ENCODE results near the gene CSRP1. TPM values are rescaled to one million over a fixed set of nuclear protein-coding genes. Genes with fewer than 3 reads are reported as not detected.
A peak's percentile ranks its signal among the peaks of the same experiment; 100 is the strongest.
"Not testable (repeated sequence)": the region's sequence is repeated elsewhere in the genome, so short reads cannot be mapped to it uniquely, and the experiment has no call there.

Gene CSRP1
- total and polyA plus RNA-seq, 2 donors = 39.7 to 170 TPM

GRCh38 chr1:201551096-201551495 is 44.2 kb upstream of the CSRP1 start:
- H3K27me3 ChIP-seq (ENCODE audit: control insufficient read depth in 2 of 2, insufficient read depth in 1 of 2, low read length in 1 of 2) = peaks cover 0 to 3% of the 10 kb centered on the region in 2 donors
- 98% methylated on average over 3 of the region's 3 CpGs for WGBS
- H3K4me3 ChIP-seq (ENCODE audit: low read length in 2 of 2) = no peak overlapping the region
- H3K4me1 ChIP-seq (ENCODE audit: control insufficient read depth in 2 of 2, insufficient read depth in 2 of 2, low read length in 2 of 2) = peaks cover 0 to 2% of the 10 kb centered on the region in 2 donors
- DNase-seq (ENCODE audit: low read depth in 6 of 9, low spot score in 9 of 9) = no peak
- H3K36me3 ChIP-seq (ENCODE audit: control insufficient read depth in 2 of 2, insufficient read depth in 2 of 2, low read length in 1 of 2) = no peaks in the 10 kb centered on the region
- no peak overlapping the region for H3K27ac ChIP-seq (ENCODE audit: low read depth in 1 of 2, low read length in 1 of 2)
- H3K9me3 ChIP-seq (ENCODE audit: control insufficient read depth in 2 of 2, insufficient read depth in 1 of 2, low read length in 1 of 2) = no peaks in the 10 kb centered on the region

GRCh38 chr1:201549522-201549921 is 42.6 kb upstream of the CSRP1 start:
- H3K27ac ChIP-seq (ENCODE audit: low read depth in 1 of 2, low read length in 1 of 2); H3K36me3 ChIP-seq (ENCODE audit: control insufficient read depth in 2 of 2, insufficient read depth in 2 of 2, low read length in 1 of 2); DNase-seq (ENCODE audit: low read depth in 6 of 9, low spot score in 9 of 9); H3K9me3 ChIP-seq (ENCODE audit: control insufficient read depth in 2 of 2, insufficient read depth in 1 of 2, low read length in 1 of 2); H3K27me3 ChIP-seq (ENCODE audit: control insufficient read depth in 2 of 2, insufficient read depth in 1 of 2, low read length in 1 of 2); H3K4me1 ChIP-seq (ENCODE audit: control insufficient read depth in 2 of 2, insufficient read depth in 2 of 2, low read length in 2 of 2); H3K4me3 ChIP-seq (ENCODE audit: low read length in 2 of 2): not testable (repeated sequence)
- WGBS = 97% methylated on average over 5 of the region's 5 CpGs

- Histone ChIP-seq H3K36me3 (ENCODE audit: control insufficient read depth in 2 of 2, insufficient read depth in 2 of 2, low read length in 1 of 2) (no peaks in the 10 kb centered on the region), H3K4me3 (ENCODE audit: low read length in 2 of 2) (no peak overlapping the region), H3K27me3 (ENCODE audit: control insufficient read depth in 2 of 2, insufficient read depth in 1 of 2, low read length in 1 of 2) (peaks cover 6 to 19% of the 10 kb centered on the region in 2 donors), H3K27ac (ENCODE audit: low read depth in 1 of 2, low read length in 1 of 2) (no peak overlapping the region), H3K4me1 (ENCODE audit: control insufficient read depth in 2 of 2, insufficient read depth in 2 of 2, low read length in 2 of 2) (no peaks in the 10 kb centered on the region), H3K9me3 (ENCODE audit: control insufficient read depth in 2 of 2, insufficient read depth in 1 of 2, low read length in 1 of 2) (no peaks in the 10 kb centered on the region)
- WGBS = 46% methylated on average over 9 of the region's 9 CpGs
- no peak for DNase-seq (ENCODE audit: low read depth in 6 of 9, low spot score in 9 of 9)
Observed at GRCh38 chr1:201545851-201546492, 39.0 kb upstream of the CSRP1 start.

- Histone ChIP-seq H3K9me3 (ENCODE audit: control insufficient read depth in 2 of 2, insufficient read depth in 1 of 2, low read length in 1 of 2) (no peaks in the 10 kb centered on the region), H3K27ac (ENCODE audit: low read depth in 1 of 2, low read length in 1 of 2) (no peak overlapping the region), H3K36me3 (ENCODE audit: control insufficient read depth in 2 of 2, insufficient read depth in 2 of 2, low read length in 1 of 2) (no peaks in the 10 kb centered on the region), H3K27me3 (ENCODE audit: control insufficient read depth in 2 of 2, insufficient read depth in 1 of 2, low read length in 1 of 2) (peaks cover 19 to 32% of the 10 kb centered on the region in 2 donors), H3K4me1 (ENCODE audit: control insufficient read depth in 2 of 2, insufficient read depth in 2 of 2, low read length in 2 of 2) (peaks cover 2 to 7% of the 10 kb centered on the region in 2 donors), H3K4me3 (ENCODE audit: low read length in 2 of 2) (no peak overlapping the region)
- DNase-seq (ENCODE audit: low read depth in 6 of 9, low spot score in 9 of 9) = no peak
- WGBS = 97% methylated on average over 3 of the region's 3 CpGs
Observed at GRCh38 chr1:201544710-201545109, 37.8 kb upstream of the CSRP1 start.

- Histone ChIP-seq H3K27me3 (ENCODE audit: control insufficient read depth in 2 of 2, insufficient read depth in 1 of 2, low read length in 1 of 2) (peaks cover 25 to 38% of the 10 kb centered on the region in 2 donors), H3K4me3 (ENCODE audit: low read length in 2 of 2) (no peak overlapping the region), H3K27ac (ENCODE audit: low read depth in 1 of 2, low read length in 1 of 2) (no peak overlapping the region), H3K36me3 (ENCODE audit: control insufficient read depth in 2 of 2, insufficient read depth in 2 of 2, low read length in 1 of 2) (no peaks in the 10 kb centered on the region), H3K4me1 (ENCODE audit: control insufficient read depth in 2 of 2, insufficient read depth in 2 of 2, low read length in 2 of 2) (peaks cover 9 to 12% of the 10 kb centered on the region in 2 donors), H3K9me3 (ENCODE audit: control insufficient read depth in 2 of 2, insufficient read depth in 1 of 2, low read length in 1 of 2) (no peaks in the 10 kb centered on the region)
- WGBS = 92% methylated on average over 7 of the region's 7 CpGs
- DNase-seq (ENCODE audit: low read depth in 6 of 9, low spot score in 9 of 9) = no peak
Observed at GRCh38 chr1:201543871-201544642, 37.1 kb upstream of the CSRP1 start.

- 92% methylated on average over 9 of the region's 9 CpGs for WGBS
Observed at GRCh38 chr1:201542309-201543035, 35.5 kb upstream of the CSRP1 start.

GRCh38 chr1:201540846-201541735 is 34.2 kb upstream of the CSRP1 start:
- no peaks in the 10 kb centered on the region for H3K9me3 ChIP-seq (ENCODE audit: control insufficient read depth in 2 of 2, insufficient read depth in 1 of 2, low read length in 1 of 2)
- peaks cover 14 to 21% of the 10 kb centered on the region in 2 donors for H3K4me1 ChIP-seq (ENCODE audit: control insufficient read depth in 2 of 2, insufficient read depth in 2 of 2, low read length in 2 of 2)
- no peaks in the 10 kb centered on the region for H3K36me3 ChIP-seq (ENCODE audit: control insufficient read depth in 2 of 2, insufficient read depth in 2 of 2, low read length in 1 of 2)
- 93% methylated on average over 12 of the region's 12 CpGs for WGBS
- no peak for DNase-seq (ENCODE audit: low read depth in 6 of 9, low spot score in 9 of 9)
- H3K27ac ChIP-seq (ENCODE audit: low read depth in 1 of 2, low read length in 1 of 2) = no peak overlapping the region
- H3K4me3 ChIP-seq (ENCODE audit: low read length in 2 of 2) = no peak overlapping the region
- peaks cover 36 to 68% of the 10 kb centered on the region in 2 donors for H3K27me3 ChIP-seq (ENCODE audit: control insufficient read depth in 2 of 2, insufficient read depth in 1 of 2, low read length in 1 of 2)

More at GRCh38 chr1:201542309-201543035, 35.5 kb upstream of the CSRP1 start:
- no peak overlapping the region for H3K27ac ChIP-seq (ENCODE audit: low read depth in 1 of 2, low read length in 1 of 2)
- no peaks in the 10 kb centered on the region for H3K9me3 ChIP-seq (ENCODE audit: control insufficient read depth in 2 of 2, insufficient read depth in 1 of 2, low read length in 1 of 2)
- peaks cover 14 to 21% of the 10 kb centered on the region in 2 donors for H3K4me1 ChIP-seq (ENCODE audit: control insufficient read depth in 2 of 2, insufficient read depth in 2 of 2, low read length in 2 of 2)
- no peak for DNase-seq (ENCODE audit: low read depth in 6 of 9, low spot score in 9 of 9)
- no peaks in the 10 kb centered on the region for H3K36me3 ChIP-seq (ENCODE audit: control insufficient read depth in 2 of 2, insufficient read depth in 2 of 2, low read length in 1 of 2)
- no peak overlapping the region for H3K4me3 ChIP-seq (ENCODE audit: low read length in 2 of 2)
- H3K27me3 ChIP-seq (ENCODE audit: control insufficient read depth in 2 of 2, insufficient read depth in 1 of 2, low read length in 1 of 2) = peaks cover 32 to 54% of the 10 kb centered on the region in 2 donors

- H3K27me3 ChIP-seq (ENCODE audit: control insufficient read depth in 2 of 2, insufficient read depth in 1 of 2, low read length in 1 of 2) = peaks cover 37 to 78% of the 10 kb centered on the region in 2 donors
- H3K9me3 ChIP-seq (ENCODE audit: control insufficient read depth in 2 of 2, insufficient read depth in 1 of 2, low read length in 1 of 2) = no peaks in the 10 kb centered on the region
- WGBS = 2% methylated on average over 47 of the region's 47 CpGs
- peak overlapping the region; percentile 29 to 44 for H3K4me3 ChIP-seq (ENCODE audit: low read length in 2 of 2)
- peak overlapping the region in 1 of 2 donors; percentile 6 for H3K27ac ChIP-seq (ENCODE audit: low read depth in 1 of 2, low read length in 1 of 2)
- H3K4me1 ChIP-seq (ENCODE audit: control insufficient read depth in 2 of 2, insufficient read depth in 2 of 2, low read length in 2 of 2) = peaks cover 14 to 21% of the 10 kb centered on the region in 2 donors
- DNase-seq (ENCODE audit: low read depth in 6 of 9, low spot score in 9 of 9) = no peak
- no peaks in the 10 kb centered on the region for H3K36me3 ChIP-seq (ENCODE audit: control insufficient read depth in 2 of 2, insufficient read depth in 2 of 2, low read length in 1 of 2)
Observed at GRCh38 chr1:201539561-201540431, 32.9 kb upstream of the CSRP1 start.

Data from thymus (tissue), 11 donors.